Measurements from ENCODE around the gene NR1D1. TPM values are rescaled to one million over a fixed set of nuclear protein-coding genes. Genes with fewer than 3 reads are reported as not detected.

The NR1D1 gene
- total RNA-seq, 2 donors from 2014 or later, result 8.3 to 9.9 TPM

GRCh38 chr17:40092581-40092980 lies 7.8 kb downstream of the NR1D1 start:
- no peak for DNase-seq (ENCODE audit: low spot score)
- H3K4me1 ChIP-seq, result peaks cover 0 to 83% of the 10 kb centered on the region in 2 donors
- no peaks in the 10 kb centered on the region for H3K9me3 ChIP-seq
- no peak overlapping the region for H3K4me3 ChIP-seq
- peaks cover 77% of the 10 kb centered on the region for H3K36me3 ChIP-seq
- TF ChIP-seq, protein P1, sequence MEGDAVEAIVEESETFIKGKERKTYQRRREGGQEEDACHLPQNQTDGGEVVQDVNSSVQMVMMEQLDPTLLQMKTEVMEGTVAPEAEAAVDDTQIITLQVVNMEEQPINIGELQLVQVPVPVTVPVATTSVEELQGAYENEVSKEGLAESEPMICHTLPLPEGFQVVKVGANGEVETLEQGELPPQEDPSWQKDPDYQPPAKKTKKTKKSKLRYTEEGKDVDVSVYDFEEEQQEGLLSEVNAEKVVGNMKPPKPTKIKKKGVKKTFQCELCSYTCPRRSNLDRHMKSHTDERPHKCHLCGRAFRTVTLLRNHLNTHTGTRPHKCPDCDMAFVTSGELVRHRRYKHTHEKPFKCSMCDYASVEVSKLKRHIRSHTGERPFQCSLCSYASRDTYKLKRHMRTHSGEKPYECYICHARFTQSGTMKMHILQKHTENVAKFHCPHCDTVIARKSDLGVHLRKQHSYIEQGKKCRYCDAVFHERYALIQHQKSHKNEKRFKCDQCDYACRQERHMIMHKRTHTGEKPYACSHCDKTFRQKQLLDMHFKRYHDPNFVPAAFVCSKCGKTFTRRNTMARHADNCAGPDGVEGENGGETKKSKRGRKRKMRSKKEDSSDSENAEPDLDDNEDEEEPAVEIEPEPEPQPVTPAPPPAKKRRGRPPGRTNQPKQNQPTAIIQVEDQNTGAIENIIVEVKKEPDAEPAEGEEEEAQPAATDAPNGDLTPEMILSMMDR (IDR thresholded peaks at IDR 0.05), result no peak
- H3K27ac ChIP-seq, result peak overlapping the region; percentile 97 to 98
- no peaks in the 10 kb centered on the region for H3K27me3 ChIP-seq

GRCh38 chr17:40091691-40092397 lies 8.5 kb downstream of the NR1D1 start:
- H3K36me3 ChIP-seq, result peaks cover 78% of the 10 kb centered on the region
- H3K4me3 ChIP-seq, result no peak overlapping the region
- no peak for DNase-seq (ENCODE audit: low spot score)
- no peaks in the 10 kb centered on the region for H3K9me3 ChIP-seq
- H3K27me3 ChIP-seq, result no peaks in the 10 kb centered on the region
- H3K4me1 ChIP-seq, result peaks cover 0 to 75% of the 10 kb centered on the region in 2 donors
- TF ChIP-seq, protein P1 (IDR thresholded peaks at IDR 0.05), result no peak
- peak overlapping the region; percentile 97 to 98 for H3K27ac ChIP-seq

GRCh38 chr17:40090237-40091119 lies 9.9 kb downstream of the NR1D1 start:
- Histone ChIP-seq H3K9me3 (no peaks in the 10 kb centered on the region), H3K4me3 (no peak overlapping the region), H3K36me3 (peaks cover 76% of the 10 kb centered on the region), H3K4me1 (peaks cover 0 to 72% of the 10 kb centered on the region in 2 donors), H3K27me3 (no peaks in the 10 kb centered on the region), H3K27ac (peak overlapping the region; percentile 97 to 98)
- TF ChIP-seq, protein P1 (IDR thresholded peaks at IDR 0.05), result no peak
- no peak for DNase-seq (ENCODE audit: low spot score)

GRCh38 chr17:40089077-40089895 lies 11.1 kb downstream of the NR1D1 start:
- DNase-seq (ENCODE audit: low spot score), result no peak
- peaks cover 76% of the 10 kb centered on the region for H3K36me3 ChIP-seq

More at GRCh38 chr17:40089077-40089895, 11.1 kb downstream of the NR1D1 start:
- Histone ChIP-seq H3K4me3 (no peak overlapping the region), H3K27me3 (no peaks in the 10 kb centered on the region), H3K27ac (peak overlapping the region; percentile 97 to 98), H3K4me1 (peaks cover 0 to 60% of the 10 kb centered on the region in 2 donors), H3K9me3 (no peaks in the 10 kb centered on the region)
- TF ChIP-seq, protein P1 (IDR thresholded peaks at IDR 0.05), result no peak
